GM18499 (cell line): ENCODE measurements around the gene DHTKD1.
"Not testable (repeated sequence)": the region's sequence is repeated elsewhere in the genome, so short reads cannot be mapped to it uniquely, and the experiment has no call there.

Experiments used
- ATAC-seq: cut with Tn5 transposase; IDR thresholded peaks from one replicate; pipeline ENCODE4 v1.9.1; 2021; ENCODE audit warnings: moderate number of reproducible peaks; ENCODE audit not compliant: insufficient read depth, unreplicated experiment

Gene DHTKD1

DNA sequence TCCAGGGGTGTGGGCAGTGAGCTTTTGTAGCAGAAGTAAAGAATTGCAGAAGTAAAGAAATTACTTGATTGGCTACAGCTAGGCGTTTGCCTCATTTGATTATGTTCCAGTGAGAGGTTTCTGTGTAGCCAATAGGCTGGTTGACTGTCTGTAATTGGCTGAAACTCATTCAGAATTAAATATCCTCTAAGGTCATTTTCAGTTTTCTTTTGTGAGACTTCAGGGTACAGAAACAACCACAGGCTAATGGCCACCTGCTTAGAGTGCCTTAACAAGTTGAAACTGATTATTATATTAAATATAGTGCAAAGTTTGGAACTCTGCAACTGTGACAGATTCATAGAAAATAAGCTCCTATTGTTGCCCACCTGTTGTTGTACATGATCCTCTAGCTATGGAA lies 71.3 kb downstream of the DHTKD1 start:
- ATAC-seq: no peak

GRCh38 chr10:12144538-12144937 lies 75.8 kb downstream of the DHTKD1 start:
- no peak for ATAC-seq

- no peak for ATAC-seq
These were observed 81.4 kb downstream of the DHTKD1 start for GRCh38 chr10:12150163-12150562.

DNA sequence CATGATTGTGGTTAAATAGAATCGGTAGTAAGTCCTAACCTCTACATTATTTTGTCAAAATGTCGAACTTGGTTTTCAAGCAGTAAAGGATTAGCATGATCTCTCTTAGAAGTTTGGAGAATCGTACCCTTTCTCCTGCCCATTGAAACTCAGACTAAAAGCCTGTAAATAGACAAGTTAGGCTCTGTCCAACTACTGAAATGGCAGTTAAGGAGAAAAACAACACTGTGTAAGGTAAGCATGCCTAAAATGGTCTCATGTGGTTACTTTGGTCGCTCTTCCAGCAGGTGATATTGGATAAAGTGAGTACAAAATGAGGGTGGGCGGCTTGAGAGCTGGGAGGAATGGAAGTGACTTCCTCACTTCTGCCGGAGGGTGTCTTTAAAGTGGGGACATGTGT lies 85.8 kb downstream of the DHTKD1 start:
- no peak for ATAC-seq

- ATAC-seq: no peak
These were observed 87.8 kb downstream of the DHTKD1 start for GRCh38 chr10:12156367-12157123.

GRCh38 chr10:12158111-12158510 lies 89.4 kb downstream of the DHTKD1 start:
- ATAC-seq: no peak

GRCh38 chr10:12160664-12161063 lies 91.9 kb downstream of the DHTKD1 start:
- no peak for ATAC-seq

GRCh38 chr10:12162927-12163326 lies 94.2 kb downstream of the DHTKD1 start:
- ATAC-seq: no peak

DNA sequence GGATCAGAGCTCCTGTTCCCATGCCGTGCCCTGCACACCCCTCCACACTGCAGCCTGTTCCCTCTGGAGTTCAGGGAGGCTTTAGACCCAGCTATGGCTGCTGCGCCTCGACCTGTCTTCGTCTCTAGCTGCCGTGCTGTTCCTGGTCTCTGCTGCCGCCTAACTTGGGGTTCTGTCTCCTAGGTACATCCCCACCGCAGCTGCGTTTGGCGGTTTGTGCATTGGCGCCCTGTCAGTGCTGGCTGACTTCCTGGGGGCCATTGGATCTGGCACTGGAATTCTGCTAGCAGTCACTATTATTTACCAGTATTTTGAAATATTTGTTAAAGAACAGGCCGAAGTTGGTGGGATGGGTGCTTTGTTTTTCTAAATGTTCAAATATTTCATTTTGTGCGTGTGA lies 95.3 kb downstream of the DHTKD1 start:
- no peak for ATAC-seq

DNA sequence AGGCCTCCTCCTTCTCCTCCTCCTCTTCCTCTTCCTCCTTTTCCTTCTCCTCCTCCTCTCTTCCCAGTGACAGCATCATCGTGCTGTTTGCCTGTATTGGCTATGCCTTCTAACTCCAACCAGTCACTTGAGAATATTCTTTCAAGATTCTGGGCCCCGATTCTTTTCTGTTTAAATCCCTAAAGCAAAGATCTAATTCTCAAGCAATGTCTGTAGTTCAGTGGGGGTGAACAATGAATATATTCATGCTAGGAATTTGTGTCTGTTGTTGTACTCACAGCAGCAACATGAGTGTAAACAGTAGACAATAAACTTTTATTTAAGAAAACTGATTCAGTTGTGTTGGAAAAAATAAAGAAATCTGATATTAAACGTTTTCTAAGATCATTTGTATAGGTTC lies 96.3 kb downstream of the DHTKD1 start:
- ATAC-seq: no peak

DNA sequence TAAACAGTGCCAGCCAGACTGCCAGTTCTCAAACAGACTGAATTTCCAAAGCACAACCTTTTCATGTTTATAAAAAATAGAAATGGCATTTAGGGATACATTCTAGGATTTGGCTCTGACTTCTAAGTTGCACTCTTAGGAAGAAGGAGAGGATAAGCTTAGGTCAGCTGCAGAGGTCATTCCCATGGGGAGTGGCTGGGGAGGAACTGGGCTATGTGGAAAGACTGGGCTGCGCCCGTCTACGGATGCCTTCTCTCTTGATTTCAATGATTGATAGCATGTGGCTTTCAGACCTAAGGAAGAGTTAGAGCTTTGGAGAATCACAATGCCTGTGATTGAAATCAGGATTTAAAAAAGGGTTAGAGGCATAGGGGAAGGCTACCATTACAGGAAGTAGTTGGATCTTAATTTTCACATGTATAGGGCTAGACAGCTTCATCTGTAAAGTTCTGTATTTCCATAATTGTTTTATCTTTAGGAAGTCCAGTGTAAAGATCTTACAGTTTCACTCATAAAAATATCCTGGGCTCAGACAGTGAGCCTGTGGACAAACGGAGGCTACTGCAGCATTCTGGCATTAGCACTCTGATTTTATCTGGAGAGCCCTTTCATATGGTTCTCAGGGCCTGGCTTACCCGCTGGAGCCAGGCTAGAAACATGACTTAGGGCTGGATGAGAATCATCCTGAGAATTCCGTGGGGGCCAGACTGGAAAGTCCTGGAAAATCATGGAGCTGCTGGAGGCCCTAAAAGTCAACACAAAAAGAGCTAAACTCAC lies 97.4 kb downstream of the DHTKD1 start:
- no peak for ATAC-seq

GRCh38 chr10:12171512-12171911 lies 102.8 kb downstream of the DHTKD1 start:
- ATAC-seq: not testable (repeated sequence)
